ENCODE data around the gene FAM118A.

Gene FAM118A

DNA sequence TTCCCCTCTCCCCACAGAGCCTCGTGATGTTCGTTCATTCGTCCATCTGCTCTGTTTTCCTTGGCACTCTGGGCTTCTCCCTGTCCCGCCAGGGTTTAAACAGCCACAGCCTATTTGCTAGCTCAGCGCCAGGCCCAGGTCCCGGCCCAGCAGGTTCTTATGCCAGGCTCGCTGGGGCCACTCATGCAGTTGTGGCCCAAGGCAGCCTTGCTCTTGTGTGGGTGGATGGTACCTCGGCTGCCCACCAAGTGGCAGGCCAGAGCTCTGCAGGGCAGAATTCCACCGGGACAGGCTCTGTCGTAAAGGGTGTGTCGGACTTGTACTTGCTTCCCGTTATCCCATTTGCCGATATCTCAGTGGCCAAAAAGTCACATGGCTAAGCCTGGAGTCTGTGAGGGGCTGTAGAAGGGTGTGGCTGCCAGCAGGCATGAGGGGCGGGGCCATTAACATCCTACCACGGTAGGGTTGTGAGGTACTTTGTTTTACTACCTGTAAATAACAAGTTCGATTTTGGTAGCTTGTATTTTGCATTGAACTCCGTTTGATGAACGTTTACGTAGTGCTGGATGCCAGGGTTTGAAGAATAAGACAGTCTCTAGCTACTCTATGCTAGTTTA, 7.9 kb downstream of the FAM118A start:
- ChIA-PET CTCF (interaction anchor here (0.6 to 1.8 kb wide), 4 partner anchors 16 to 120 kb away, joined by 3 to 9 read pairs (median 4); no protein-coding TSS in a partner anchor), POLR2A (interaction anchor here (0.6 kb wide), 1 partner anchor 157 kb away, joined by 3 read pairs; no protein-coding TSS in a partner anchor)
- peaks cover 3 to 8% (median 6%) of the 10 kb centered on the region in 4 experiments for H3K36me3 ChIP-seq (ENCODE audit: control insufficient read depth in 4 of 4, insufficient read depth in 4 of 4, low read length in 3 of 4)
- peaks cover 3 to 17% (median 7%) of the 10 kb centered on the region in 4 experiments for H3K4me1 ChIP-seq (ENCODE audit: control extremely low read depth in 1 of 4, control insufficient read depth in 4 of 4, insufficient read depth in 4 of 4, low read length in 3 of 4)
- no peak for DNase-seq
- H3K27me3 ChIP-seq (replicated peaks in 2 of 5; ENCODE audit: control insufficient read depth in 4 of 5, insufficient read depth in 5 of 5, low read length in 4 of 5), result no peaks in the 10 kb centered on the region
- peak overlapping the region in 1 of 2 experiments; percentile 14 for H3K27ac ChIP-seq (ENCODE audit: insufficient read depth in 1 of 2, low read depth in 1 of 2, low read length in 2 of 2, poor library complexity in 1 of 2, severe bottlenecking in 2 of 2)
- 90% methylated on average over 16 of the region's 19 CpGs for WGBS (ENCODE audit: insufficient coverage)
- H3K9me3 ChIP-seq (ENCODE audit: control extremely low read depth in 1 of 5, control insufficient read depth in 4 of 5, insufficient read depth in 2 of 5, low read depth in 1 of 5, low read length in 4 of 5), result no peaks in the 10 kb centered on the region
- H3K4me3 ChIP-seq (ENCODE audit: control insufficient read depth in 1 of 7, extremely low read depth in 1 of 7, insufficient read depth in 4 of 7, low read depth in 2 of 7, low read length in 6 of 7), result no peak overlapping the region

DNA sequence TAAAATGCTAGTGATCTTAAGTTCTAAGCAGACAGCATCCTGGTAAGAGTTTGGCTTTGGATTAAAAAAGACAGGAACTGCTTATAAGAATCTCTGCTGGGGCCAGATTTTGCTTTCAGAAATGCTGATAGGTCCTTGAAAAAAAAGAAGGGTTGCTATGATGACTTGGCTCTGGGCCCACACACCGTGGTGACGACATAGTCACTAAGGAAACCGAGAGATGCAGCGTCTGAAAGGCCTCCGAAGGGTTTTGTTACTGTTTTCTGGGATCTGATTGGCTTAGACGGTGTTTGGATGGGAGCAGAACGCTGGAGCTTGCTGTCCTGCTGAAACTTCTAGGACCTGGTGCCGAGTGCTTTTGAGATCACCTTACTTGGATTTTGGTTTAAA, 8.4 kb downstream of the FAM118A start:
- no peak overlapping the region for H3K4me3 ChIP-seq (ENCODE audit: control insufficient read depth in 1 of 7, extremely low read depth in 1 of 7, insufficient read depth in 4 of 7, low read depth in 2 of 7, low read length in 6 of 7)
- DNase-seq, result peak; percentile 87 to 94 (median 92)

DNA sequence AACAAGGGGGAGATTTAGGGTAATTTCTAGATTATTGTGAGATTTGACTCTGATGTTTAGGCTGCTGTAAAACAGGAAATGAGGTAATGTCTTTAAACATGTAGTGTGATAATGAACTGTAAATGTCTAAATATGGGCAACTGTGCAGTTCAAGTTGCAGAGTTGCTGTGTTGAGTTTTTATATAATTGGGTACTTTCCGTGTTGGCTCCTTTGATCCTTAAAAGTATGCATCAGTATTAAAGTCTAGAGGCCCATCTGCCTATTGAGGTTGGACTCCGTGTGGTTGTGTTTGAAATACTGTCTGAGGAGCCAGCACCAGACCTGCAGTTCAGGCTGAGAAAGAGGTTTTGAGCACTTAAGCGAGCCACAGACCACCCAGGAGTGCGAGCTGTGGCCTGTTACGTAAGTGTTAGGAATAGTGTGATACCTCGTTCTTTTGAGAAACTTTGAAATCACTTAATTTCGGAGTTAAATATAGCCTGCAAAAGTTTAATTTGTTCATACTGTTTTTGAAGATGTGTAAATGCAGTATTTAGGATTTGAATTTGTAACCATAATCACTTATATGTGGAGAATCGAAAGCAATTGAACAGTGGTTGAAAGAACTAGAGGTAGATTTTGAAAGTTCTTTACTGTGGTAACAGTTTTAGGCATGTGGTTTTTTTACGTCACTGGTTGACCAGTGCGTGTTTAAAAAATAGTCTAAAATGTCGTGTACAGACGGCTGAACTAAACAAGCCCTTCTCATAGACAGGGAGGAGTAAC, 9.0 kb downstream of the FAM118A start:
- Histone ChIP-seq H3K27ac (ENCODE audit: insufficient read depth in 1 of 2, low read depth in 1 of 2, low read length in 2 of 2, poor library complexity in 1 of 2, severe bottlenecking in 2 of 2) (peak overlapping the region in 1 of 2 experiments; percentile 55), H3K36me3 (ENCODE audit: control insufficient read depth in 4 of 4, insufficient read depth in 4 of 4, low read length in 3 of 4) (peaks cover 3 to 19% (median 15%) of the 10 kb centered on the region in 4 experiments), H3K4me1 (ENCODE audit: control extremely low read depth in 1 of 4, control insufficient read depth in 4 of 4, insufficient read depth in 4 of 4, low read length in 3 of 4) (peaks cover 3 to 17% (median 7%) of the 10 kb centered on the region in 4 experiments), H3K9me3 (ENCODE audit: control extremely low read depth in 1 of 5, control insufficient read depth in 4 of 5, insufficient read depth in 2 of 5, low read depth in 1 of 5, low read length in 4 of 5) (no peaks in the 10 kb centered on the region), H3K4me3 (ENCODE audit: control insufficient read depth in 1 of 7, extremely low read depth in 1 of 7, insufficient read depth in 4 of 7, low read depth in 2 of 7, low read length in 6 of 7) (no peak overlapping the region), H3K27me3 (replicated peaks in 2 of 5; ENCODE audit: control insufficient read depth in 4 of 5, insufficient read depth in 5 of 5, low read length in 4 of 5) (no peaks in the 10 kb centered on the region)
- 97% methylated on average over 11 of the region's 12 CpGs for WGBS (ENCODE audit: insufficient coverage)
- CTCF ChIA-PET, result interaction anchor here (0.6 to 1.8 kb wide), 3 partner anchors 14 to 119 kb away, joined by 3 to 9 read pairs (median 6); no protein-coding TSS in a partner anchor
- DNase-seq, result peak; percentile 22 to 76 (median 70)
- POLR2A ChIA-PET, result no interaction called here

More for the DNA sequence above, 8.4 kb downstream of the FAM118A start:
- ChIA-PET POLR2A (no interaction called here), CTCF (interaction anchor here (0.6 to 1.8 kb wide), 4 partner anchors 15 to 119 kb away, joined by 3 to 9 read pairs (median 4); no protein-coding TSS in a partner anchor)
- Histone ChIP-seq H3K27ac (ENCODE audit: insufficient read depth in 1 of 2, low read depth in 1 of 2, low read length in 2 of 2, poor library complexity in 1 of 2, severe bottlenecking in 2 of 2) (peak overlapping the region in 1 of 2 experiments; percentile 55), H3K36me3 (ENCODE audit: control insufficient read depth in 4 of 4, insufficient read depth in 4 of 4, low read length in 3 of 4) (peaks cover 3 to 13% (median 9%) of the 10 kb centered on the region in 4 experiments), H3K27me3 (replicated peaks in 2 of 5; ENCODE audit: control insufficient read depth in 4 of 5, insufficient read depth in 5 of 5, low read length in 4 of 5) (no peaks in the 10 kb centered on the region), H3K9me3 (ENCODE audit: control extremely low read depth in 1 of 5, control insufficient read depth in 4 of 5, insufficient read depth in 2 of 5, low read depth in 1 of 5, low read length in 4 of 5) (no peaks in the 10 kb centered on the region), H3K4me1 (ENCODE audit: control extremely low read depth in 1 of 4, control insufficient read depth in 4 of 4, insufficient read depth in 4 of 4, low read length in 3 of 4) (peaks cover 3 to 17% (median 7%) of the 10 kb centered on the region in 4 experiments)
- WGBS (ENCODE audit: insufficient coverage), result 17% methylated on average over 8 of the region's 8 CpGs

DNA sequence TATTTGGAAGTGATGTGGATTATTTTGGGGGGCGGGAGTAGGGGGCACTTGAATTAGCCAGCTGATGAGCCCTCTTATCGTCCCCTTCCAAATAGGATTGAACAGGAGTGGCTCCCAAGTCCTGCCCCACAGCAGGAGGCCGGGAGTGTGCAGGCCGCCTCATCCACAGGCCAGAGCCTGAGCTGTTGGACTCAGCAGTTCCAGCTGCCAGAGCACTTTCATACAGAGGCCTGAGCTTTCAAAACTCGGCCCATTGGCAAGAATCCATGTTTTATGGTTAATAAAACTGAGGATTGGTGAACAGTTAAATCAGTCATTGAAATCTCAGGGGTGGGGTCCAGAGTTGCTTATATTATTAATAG, 9.6 kb downstream of the FAM118A start:
- Histone ChIP-seq H3K27me3 (replicated peaks in 2 of 5; ENCODE audit: control insufficient read depth in 4 of 5, insufficient read depth in 5 of 5, low read length in 4 of 5) (no peaks in the 10 kb centered on the region), H3K4me1 (ENCODE audit: control extremely low read depth in 1 of 4, control insufficient read depth in 4 of 4, insufficient read depth in 4 of 4, low read length in 3 of 4) (peaks cover 3 to 17% (median 7%) of the 10 kb centered on the region in 4 experiments), H3K9me3 (ENCODE audit: control extremely low read depth in 1 of 5, control insufficient read depth in 4 of 5, insufficient read depth in 2 of 5, low read depth in 1 of 5, low read length in 4 of 5) (no peaks in the 10 kb centered on the region), H3K36me3 (ENCODE audit: control insufficient read depth in 4 of 4, insufficient read depth in 4 of 4, low read length in 3 of 4) (peaks cover 3 to 24% (median 19%) of the 10 kb centered on the region in 4 experiments), H3K4me3 (ENCODE audit: control insufficient read depth in 1 of 7, extremely low read depth in 1 of 7, insufficient read depth in 4 of 7, low read depth in 2 of 7, low read length in 6 of 7) (no peak overlapping the region), H3K27ac (ENCODE audit: insufficient read depth in 1 of 2, low read depth in 1 of 2, low read length in 2 of 2, poor library complexity in 1 of 2, severe bottlenecking in 2 of 2) (peak overlapping the region in 1 of 2 experiments; percentile 22)
- ChIA-PET POLR2A (no interaction called here), CTCF (no interaction called here)
- no peak for DNase-seq
- 98% methylated on average over 4 of the region's 5 CpGs for WGBS (ENCODE audit: insufficient coverage)

DNA sequence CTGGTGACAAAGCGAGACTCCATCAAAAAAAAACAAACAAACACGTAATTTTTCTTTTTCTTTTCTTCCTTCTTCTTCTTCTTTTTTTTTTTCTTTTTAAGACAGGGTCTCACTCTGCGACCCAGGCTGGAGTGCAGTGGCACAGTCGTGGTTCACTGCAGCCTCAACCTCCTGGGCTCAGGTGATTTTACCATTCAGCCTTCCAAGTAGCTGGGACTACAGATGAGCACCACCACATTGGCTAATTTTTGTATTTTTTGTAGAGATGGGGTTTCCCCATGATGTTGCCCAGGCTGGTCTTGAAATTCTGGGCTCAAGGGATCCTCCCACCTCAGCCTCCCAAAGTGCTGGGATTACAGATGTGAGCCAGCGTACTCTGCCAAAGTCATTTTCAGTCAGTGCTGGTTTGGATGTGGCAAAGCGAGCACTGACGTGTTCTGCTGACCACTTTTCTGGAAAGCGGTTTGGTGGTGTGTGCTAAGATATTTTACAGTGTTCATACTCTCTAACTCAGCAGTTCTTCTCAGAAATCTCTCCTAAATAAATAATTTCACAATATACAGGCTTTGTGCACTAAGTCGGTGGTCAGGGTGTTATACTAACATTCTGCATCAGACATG, 10.7 kb downstream of the FAM118A start:
- Histone ChIP-seq H3K4me3 (ENCODE audit: control insufficient read depth in 1 of 7, extremely low read depth in 1 of 7, insufficient read depth in 4 of 7, low read depth in 2 of 7, low read length in 6 of 7) (no peak overlapping the region), H3K27ac (ENCODE audit: insufficient read depth in 1 of 2, low read depth in 1 of 2, low read length in 2 of 2, poor library complexity in 1 of 2, severe bottlenecking in 2 of 2) (no peak overlapping the region), H3K9me3 (ENCODE audit: control extremely low read depth in 1 of 5, control insufficient read depth in 4 of 5, insufficient read depth in 2 of 5, low read depth in 1 of 5, low read length in 4 of 5) (no peaks in the 10 kb centered on the region), H3K27me3 (replicated peaks in 2 of 5; ENCODE audit: control insufficient read depth in 4 of 5, insufficient read depth in 5 of 5, low read length in 4 of 5) (no peaks in the 10 kb centered on the region), H3K4me1 (ENCODE audit: control extremely low read depth in 1 of 4, control insufficient read depth in 4 of 4, insufficient read depth in 4 of 4, low read length in 3 of 4) (peaks cover 3 to 17% (median 7%) of the 10 kb centered on the region in 4 experiments), H3K36me3 (ENCODE audit: control insufficient read depth in 4 of 4, insufficient read depth in 4 of 4, low read length in 3 of 4) (peaks cover 3 to 35% (median 25%) of the 10 kb centered on the region in 4 experiments)
- POLR2A ChIA-PET, result no interaction called here
- CTCF ChIA-PET, result no interaction called here
- no peak for DNase-seq
- 100% methylated on average over 4 of the region's 9 CpGs for whole genome bisulfite sequencing (ENCODE audit: insufficient coverage)

DNA sequence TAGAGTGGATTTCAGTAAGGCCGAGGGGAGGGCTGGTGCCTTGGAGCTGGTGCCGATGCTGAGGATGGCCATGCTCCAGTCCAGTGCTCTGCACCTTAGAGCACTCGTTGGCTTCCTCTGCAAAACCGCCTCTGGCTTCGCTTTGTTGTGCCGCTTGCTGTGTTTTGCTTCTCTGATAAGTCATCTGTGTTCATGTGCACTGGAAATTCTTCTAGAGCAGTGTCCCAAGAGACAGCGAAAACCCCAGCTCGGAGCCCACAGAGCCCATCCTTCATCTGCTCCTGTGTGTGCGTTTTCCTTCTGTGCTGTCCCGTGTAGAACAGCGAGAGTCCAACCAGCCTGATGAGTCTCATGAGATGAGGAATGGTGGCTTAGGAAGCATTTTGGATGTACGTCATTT, 12.1 kb downstream of the FAM118A start:
- H3K36me3 ChIP-seq (ENCODE audit: control insufficient read depth in 4 of 4, insufficient read depth in 4 of 4, low read length in 3 of 4), result peaks cover 3 to 42% (median 27%) of the 10 kb centered on the region in 4 experiments

More for the DNA sequence above, 12.1 kb downstream of the FAM118A start:
- 95% methylated on average over 7 of the region's 12 CpGs for WGBS (ENCODE audit: insufficient coverage)
- ChIA-PET POLR2A (no interaction called here), CTCF (interaction anchor here (1.0 kb wide), 1 partner anchor 8 kb away, joined by 3 read pairs; no protein-coding TSS in a partner anchor)
- DNase-seq, result no peak
- H3K4me1 ChIP-seq (ENCODE audit: control extremely low read depth in 1 of 4, control insufficient read depth in 4 of 4, insufficient read depth in 4 of 4, low read length in 3 of 4), result peaks cover 3 to 17% (median 7%) of the 10 kb centered on the region in 4 experiments
- H3K27me3 ChIP-seq (replicated peaks in 2 of 5; ENCODE audit: control insufficient read depth in 4 of 5, insufficient read depth in 5 of 5, low read length in 4 of 5), result no peaks in the 10 kb centered on the region
- no peak overlapping the region for H3K27ac ChIP-seq (ENCODE audit: insufficient read depth in 1 of 2, low read depth in 1 of 2, low read length in 2 of 2, poor library complexity in 1 of 2, severe bottlenecking in 2 of 2)
- no peaks in the 10 kb centered on the region for H3K9me3 ChIP-seq (ENCODE audit: control extremely low read depth in 1 of 5, control insufficient read depth in 4 of 5, insufficient read depth in 2 of 5, low read depth in 1 of 5, low read length in 4 of 5)
- H3K4me3 ChIP-seq (ENCODE audit: control insufficient read depth in 1 of 7, extremely low read depth in 1 of 7, insufficient read depth in 4 of 7, low read depth in 2 of 7, low read length in 6 of 7), result no peak overlapping the region
